H54 (cell line): ENCODE data around the gene INPP5J.
"Not testable (repeated sequence)": the region's sequence is repeated elsewhere in the genome, so short reads cannot be mapped to it uniquely, and the experiment has no call there.

Source experiments
- DNase-seq: peaks from one replicate; pipeline ENCODE4 v3.0.0; 2011; ENCODE audit warnings: low spot score, mixed read lengths; ENCODE audit not compliant: insufficient read length
- FAIRE-seq: peaks from 3 replicates; lab custom pipeline; 2011; peaks lifted over from hg19 to GRCh38; lab: Jason Lieb, UNC
- POLR2A ChIP-seq: IDR thresholded peaks from 2 replicates; pipeline ENCODE4 v1.6.1; 2011; ENCODE audit warnings: low read depth, mild to moderate bottlenecking, low read length

The INPP5J gene, protein sequence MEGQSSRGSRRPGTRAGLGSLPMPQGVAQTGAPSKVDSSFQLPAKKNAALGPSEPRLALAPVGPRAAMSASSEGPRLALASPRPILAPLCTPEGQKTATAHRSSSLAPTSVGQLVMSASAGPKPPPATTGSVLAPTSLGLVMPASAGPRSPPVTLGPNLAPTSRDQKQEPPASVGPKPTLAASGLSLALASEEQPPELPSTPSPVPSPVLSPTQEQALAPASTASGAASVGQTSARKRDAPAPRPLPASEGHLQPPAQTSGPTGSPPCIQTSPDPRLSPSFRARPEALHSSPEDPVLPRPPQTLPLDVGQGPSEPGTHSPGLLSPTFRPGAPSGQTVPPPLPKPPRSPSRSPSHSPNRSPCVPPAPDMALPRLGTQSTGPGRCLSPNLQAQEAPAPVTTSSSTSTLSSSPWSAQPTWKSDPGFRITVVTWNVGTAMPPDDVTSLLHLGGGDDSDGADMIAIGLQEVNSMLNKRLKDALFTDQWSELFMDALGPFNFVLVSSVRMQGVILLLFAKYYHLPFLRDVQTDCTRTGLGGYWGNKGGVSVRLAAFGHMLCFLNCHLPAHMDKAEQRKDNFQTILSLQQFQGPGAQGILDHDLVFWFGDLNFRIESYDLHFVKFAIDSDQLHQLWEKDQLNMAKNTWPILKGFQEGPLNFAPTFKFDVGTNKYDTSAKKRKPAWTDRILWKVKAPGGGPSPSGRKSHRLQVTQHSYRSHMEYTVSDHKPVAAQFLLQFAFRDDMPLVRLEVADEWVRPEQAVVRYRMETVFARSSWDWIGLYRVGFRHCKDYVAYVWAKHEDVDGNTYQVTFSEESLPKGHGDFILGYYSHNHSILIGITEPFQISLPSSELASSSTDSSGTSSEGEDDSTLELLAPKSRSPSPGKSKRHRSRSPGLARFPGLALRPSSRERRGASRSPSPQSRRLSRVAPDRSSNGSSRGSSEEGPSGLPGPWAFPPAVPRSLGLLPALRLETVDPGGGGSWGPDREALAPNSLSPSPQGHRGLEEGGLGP

DNA sequence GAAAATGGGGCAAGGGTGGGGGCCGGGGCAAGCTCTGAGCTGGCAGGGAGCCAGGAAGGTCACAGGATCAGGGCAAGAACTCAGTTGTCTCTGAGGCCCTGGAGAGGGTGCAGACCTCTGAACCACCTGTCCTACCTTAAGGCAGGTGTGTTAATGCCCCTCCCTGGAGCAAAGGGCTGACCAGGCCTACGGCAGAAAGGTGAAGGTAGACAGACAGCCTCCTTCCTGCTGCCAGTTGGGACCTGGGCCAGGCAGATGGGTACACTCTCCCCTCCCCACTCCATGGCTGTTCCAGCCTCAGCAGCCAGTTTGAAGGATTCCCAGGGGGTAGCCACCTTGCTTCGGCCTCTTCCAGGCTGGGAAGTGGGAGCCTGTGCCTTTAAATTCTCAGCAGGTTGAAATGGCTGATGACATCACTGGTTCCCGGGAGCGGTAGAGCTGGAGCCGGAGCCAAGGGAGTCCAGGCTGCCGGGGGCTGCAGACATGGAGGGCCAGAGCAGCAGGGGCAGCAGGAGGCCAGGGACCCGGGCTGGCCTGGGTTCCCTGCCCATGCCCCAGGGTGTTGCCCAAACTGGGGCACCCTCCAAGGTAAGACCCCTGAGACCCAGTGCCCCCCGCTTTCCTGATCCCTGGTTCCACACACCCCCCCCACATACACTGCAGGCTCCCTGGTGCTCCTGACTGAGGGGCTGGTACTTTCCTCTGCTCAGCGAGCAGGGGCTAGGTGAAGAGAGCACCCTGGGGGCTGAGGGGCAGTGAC, at the start of gene INPP5J:
INPP5J (plus strand) TSS at position 435 of the 760 bp plus-strand sequence; CDS start at position 484, 49 bp downstream.
- DNase-seq (peak; percentile 73), FAIRE-seq (no peak)
- TF ChIP-seq POLR2A: peak; percentile 26; the same call in 1 of the 2 replicates

DNA sequence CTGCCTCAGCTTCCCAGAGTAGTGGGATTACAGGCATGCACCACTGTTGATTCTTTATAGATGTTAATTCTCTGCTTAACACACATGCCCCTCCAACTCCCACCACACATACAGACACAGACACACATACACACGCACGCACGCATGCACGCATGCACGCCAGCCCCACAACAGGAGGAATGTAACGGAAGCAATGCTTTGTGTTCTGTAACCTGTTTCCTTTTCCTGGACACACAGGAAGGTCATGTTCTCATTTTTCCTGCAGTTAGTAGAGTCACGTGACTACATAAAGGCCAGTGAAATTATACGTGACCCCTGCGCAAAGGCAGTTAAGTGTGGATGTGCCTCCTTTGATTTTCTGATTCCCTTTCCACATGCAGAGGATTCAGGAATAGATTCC, 49.6 kb upstream of the INPP5J start:
- FAIRE-seq, DNase-seq: not testable (repeated sequence)

DNA sequence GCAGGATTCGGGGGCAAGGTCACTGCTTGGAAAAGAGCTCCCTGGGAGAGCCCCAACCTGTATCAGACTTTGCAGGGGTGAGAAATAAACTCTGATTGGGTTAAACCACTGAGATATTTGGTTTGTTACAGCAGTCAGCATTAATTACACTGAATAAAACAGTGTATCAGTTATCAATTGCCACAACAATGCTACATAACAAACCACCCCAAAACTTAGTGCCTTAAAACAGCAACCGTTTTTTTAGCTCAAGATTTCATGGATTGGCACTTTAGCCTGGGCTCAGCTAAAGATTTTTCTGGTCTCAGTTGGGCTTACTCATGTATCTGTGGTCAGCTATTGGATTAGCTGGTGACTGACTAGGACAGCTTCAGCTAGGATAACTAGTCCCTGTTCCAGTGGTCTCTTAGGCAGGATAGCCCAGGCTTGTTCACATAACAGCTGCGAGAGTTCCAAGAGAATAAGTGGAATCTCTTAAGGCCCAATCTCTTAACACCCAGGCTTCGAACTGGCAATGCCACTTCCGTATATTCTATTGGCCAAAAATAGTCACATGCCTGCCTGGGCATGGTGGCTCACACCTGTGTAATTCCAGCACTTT, 49.1 kb upstream of the INPP5J start:
- FAIRE-seq, DNase-seq: not testable (repeated sequence)

DNA sequence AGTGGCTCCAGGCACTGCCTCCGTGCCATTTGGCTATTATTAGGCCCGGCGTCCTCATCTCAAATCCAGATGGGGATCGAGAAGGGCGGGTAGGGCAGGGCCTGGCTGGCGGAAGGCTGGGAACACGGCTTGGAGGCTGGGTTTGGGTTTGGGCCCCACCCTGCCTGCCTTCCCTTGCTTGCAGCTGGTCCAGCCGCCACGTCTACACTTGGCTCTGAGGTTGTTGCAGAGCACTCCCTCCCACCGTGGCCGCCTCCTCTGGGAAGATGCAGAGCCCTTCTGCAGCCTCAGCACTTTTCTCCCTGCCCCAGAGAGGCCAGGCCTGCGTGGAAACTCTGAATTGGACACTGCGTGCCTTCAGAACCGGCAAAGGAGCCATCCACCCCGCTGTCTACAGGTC, 46.8 kb upstream of the INPP5J start:
- FAIRE-seq (no peak), DNase-seq (no peak)
- no peak for TF ChIP-seq POLR2A

DNA sequence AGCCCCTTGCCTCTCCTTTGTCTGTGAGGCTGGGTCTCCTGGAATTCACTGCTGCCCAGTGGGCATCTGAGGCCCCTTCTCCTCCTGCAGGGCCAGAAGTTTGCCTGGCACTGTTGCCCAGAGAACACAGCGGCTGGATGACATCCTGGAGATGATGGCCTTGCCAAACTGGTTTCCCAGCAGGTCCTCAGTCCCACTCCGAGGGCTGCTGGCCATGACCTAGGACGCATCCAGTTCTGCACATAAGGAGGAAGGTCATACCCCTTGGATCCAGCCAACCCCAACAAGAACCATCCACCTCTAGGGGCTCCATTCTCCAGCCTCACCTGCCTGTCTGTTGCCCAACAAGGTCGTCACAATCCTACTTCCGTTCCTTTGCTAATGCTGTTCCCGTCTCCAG, 45.1 kb upstream of the INPP5J start:
- TF ChIP-seq POLR2A: no peak
- no peak for FAIRE-seq

DNA sequence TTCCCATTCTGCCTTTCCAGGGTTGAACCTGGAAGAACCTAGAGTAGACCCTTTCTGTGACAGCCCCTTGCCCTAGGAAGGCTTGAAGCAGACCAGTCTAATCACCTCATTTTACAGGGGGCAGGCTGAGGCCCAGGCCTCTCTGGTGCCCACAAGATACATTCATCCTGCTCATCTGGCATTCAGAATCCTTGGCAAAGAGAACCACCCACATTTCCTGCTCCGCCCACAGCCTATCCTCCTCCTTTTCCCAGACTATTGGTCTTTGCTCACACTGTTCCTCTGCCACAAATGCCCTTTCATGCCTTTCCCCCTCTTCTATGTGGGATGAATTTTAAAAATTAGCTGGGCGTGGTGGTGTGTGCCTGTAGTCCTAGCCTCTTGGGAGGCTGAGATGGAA, 44.4 kb upstream of the INPP5J start:
- DNase-seq, FAIRE-seq: not testable (repeated sequence)

More for the DNA sequence above, 45.1 kb upstream of the INPP5J start:
- DNase-seq: no peak

DNA sequence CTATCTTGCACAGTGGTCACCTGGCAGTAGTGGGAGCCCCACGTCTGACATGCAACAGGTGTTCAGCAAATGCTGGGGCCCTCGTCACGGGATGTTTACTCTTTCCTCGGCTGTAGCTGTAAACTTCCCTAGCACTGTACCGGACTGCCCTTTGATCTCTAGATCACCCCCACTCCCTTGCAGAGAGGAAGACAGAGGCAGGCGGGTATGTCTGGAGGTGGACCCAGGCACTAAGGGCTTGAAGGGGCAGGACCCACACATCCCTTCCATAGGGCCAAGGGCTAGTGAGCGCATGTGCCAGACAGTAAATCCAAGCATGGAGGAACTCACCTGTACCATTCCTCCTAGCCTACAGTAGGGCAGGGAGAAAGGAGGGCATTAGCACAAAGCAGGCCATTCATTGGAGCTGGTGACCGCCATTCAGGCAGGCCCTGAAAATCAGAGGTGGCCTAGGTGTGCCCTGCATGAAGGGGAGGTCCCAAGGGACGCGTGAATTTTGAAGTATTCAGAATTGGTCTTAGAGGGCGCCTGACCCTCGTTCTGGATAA, 43.6 kb upstream of the INPP5J start:
- FAIRE-seq (no peak), DNase-seq (no peak)
- no peak for TF ChIP-seq POLR2A

DNA sequence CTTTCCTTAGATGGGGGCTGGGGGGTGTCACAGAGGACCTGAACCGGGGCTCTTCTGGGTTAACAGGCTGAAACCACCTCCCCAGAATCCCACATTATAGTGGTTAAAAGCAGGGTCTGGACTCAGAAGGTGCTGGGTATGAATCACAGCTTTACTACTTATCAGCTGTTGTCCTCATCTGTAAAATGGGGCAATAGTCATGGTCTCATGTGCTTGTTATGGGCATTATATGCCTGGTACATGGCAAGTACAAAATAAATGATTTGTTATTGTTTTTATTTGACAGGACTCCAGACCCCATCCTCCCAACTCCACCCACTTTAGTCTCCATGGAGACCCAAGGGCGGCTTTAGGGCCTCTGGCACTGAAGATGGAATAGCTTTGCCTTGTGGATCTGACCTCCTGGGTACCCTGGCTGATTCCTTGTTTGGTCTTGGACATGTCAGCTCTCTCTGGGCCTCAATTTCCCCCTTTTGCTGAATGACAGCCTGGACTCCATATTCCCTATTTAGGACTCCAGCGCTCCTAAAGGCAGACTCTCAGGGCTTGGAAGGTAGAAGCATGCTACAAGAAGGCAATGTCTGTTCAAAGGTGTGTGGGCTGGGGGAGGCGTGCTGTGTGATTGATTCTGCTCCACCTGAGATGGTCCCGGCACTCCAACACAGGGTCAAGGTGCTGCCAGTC, 42.5 kb upstream of the INPP5J start:
- DNase-seq (no peak), FAIRE-seq (no peak)
- TF ChIP-seq POLR2A: no peak

DNA sequence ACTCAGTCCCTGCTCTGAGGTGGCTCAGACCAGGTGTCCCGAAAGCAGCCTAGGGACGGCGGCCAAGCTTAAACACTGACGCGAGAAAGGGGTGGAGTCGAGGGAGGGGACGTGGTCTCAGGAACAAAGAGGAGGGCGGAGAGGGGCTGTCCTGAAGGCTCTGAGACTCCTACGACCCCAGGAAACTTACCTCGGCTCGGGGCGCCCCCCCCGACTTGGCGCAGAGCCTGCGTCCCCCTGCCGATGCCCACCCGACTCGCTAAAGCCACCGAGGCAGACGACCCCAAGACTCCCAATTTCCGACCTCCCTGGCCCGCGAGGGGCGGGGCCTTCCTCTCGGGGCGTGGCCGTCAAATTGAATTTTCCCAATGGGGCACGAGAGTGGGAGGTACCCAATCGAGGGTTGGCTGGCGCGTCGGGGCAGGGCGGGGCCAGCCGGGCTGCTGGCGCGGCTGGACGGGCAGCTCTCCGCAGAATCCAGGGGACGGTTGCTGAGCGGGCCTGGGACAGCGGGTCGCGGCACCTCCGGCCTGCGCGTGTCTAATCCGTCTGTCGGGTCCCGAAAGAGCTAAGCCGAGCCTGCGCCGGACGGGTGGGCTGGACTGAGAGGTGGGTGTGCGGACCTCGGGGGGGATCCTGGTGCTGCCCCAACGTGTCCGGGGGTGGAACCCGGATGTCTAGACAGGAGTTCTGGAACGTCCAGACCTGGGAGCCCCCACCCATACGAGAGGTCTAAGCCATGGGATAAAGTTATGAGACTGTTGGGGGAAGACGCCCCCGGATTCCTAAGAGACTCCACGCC, 41.7 kb upstream of the INPP5J start, which contains the start of gene SMTN:
SMTN (plus strand) TSS at position 471 of the 802 bp plus-strand sequence. CDS start 1,941 bp downstream, outside the sequence.
- no peak for FAIRE-seq
- TF ChIP-seq POLR2A: peak; percentile 85

DNA sequence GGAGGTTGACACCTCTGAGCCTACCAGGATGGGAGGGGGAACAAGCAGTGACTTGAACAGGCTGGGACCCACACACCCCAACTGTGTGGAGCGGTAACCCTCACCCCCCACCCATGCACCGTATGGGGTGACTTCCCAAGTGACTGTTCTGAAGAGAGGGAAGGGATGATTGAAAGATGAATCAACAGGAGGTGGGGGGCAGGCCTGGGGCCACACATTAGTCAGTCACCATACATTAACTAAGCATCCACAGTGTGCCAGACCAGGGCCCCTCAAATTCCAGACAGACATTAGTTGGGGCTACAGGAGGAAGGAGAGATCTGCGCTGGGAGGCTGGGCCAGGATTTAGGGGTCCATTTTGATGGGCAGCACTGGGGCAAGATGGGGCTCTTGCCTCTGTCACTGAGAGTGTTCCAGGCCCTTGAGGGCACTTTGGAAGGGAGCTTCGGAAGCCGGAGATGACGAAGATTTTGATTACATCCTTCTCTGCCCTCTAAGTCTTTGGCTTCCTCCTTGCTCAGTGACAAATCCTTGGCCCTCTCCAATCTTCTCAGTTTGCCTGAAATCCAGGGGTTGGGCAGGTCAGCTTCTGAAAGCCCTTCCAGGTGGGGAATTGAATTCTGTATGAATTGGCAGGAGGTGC, 40.7 kb upstream of the INPP5J start:
- TF ChIP-seq POLR2A: no peak
- FAIRE-seq (no peak), DNase-seq (no peak)

More for the DNA sequence above, 41.7 kb upstream of the INPP5J start, which contains the start of gene SMTN:
- DNase-seq: peak; percentile 82
